Loucy (cell line): ENCODE data around the gene SCIN.

Experiments used
- H2AFZ ChIP-seq: fragments of 200-600 bp; sonication (generic); 2 replicates; pipeline ENCODE4 v1.6.0; 2016; ENCODE audit warnings: antibody characterized with exemption, mild to moderate bottlenecking, low read length, moderate library complexity
- H3F3A ChIP-seq: fragments of 200-600 bp; 2 replicates; pipeline ENCODE4 v1.6.0; 2016; ENCODE audit warnings: antibody characterized with exemption, low read depth, mild to moderate bottlenecking
- H3K27me3 ChIP-seq: fragments of 200-600 bp; sonication (generic); 2 replicates; pipeline ENCODE4 v1.6.1; 2014; ENCODE audit warnings: low read length, mild to moderate bottlenecking; ENCODE audit not compliant: insufficient read depth, poor library complexity, severe bottlenecking
- H3K36me3 ChIP-seq: fragments of 200-600 bp; sonication (generic); 2 replicates; pipeline ENCODE4 v1.6.1; 2016; ENCODE audit warnings: low read length; ENCODE audit not compliant: insufficient read depth
- H3K4me1 ChIP-seq: fragments of 200-600 bp; sonication (generic); 2 replicates; pipeline ENCODE4 v1.5.1; 2014; ENCODE audit warnings: low read length, mild to moderate bottlenecking; ENCODE audit not compliant: insufficient read depth, poor library complexity, severe bottlenecking
- H3K4me2 ChIP-seq: fragments of 200-600 bp; sonication (generic); 2 replicates; pipeline ENCODE4 v1.6.0; 2014; ENCODE audit warnings: antibody characterized with exemption, low read length, low read depth, mild to moderate bottlenecking; ENCODE audit not compliant: poor library complexity, severe bottlenecking
- H3K4me3 ChIP-seq: fragments of 200-600 bp; sonication (generic); 2 replicates; pipeline ENCODE4 v1.5.1; 2014; ENCODE audit warnings: low read length, mild to moderate bottlenecking, mixed read lengths; ENCODE audit not compliant: poor library complexity, severe bottlenecking
- H3K79me2 ChIP-seq: fragments of 200-600 bp; sonication (generic); 2 replicates; pipeline ENCODE4 v1.6.1; 2014; ENCODE audit warnings: low read length; ENCODE audit not compliant: insufficient read depth
- H3K9ac ChIP-seq: fragments of 200-600 bp; sonication (generic); 2 replicates; pipeline ENCODE4 v1.6.0; 2014; ENCODE audit warnings: mild to moderate bottlenecking, low read depth, low read length, moderate library complexity; ENCODE audit not compliant: poor library complexity, severe bottlenecking
- H3K9me2 ChIP-seq: fragments of 200-600 bp; sonication (generic); replicated peaks from 2 replicates; pipeline ENCODE4 v1.6.1; 2016; ENCODE audit warnings: low read depth, low read length, mixed read lengths
- H3K9me3 ChIP-seq: fragments of 200-600 bp; sonication (generic); 2 replicates; pipeline ENCODE4 v1.6.1; 2014; ENCODE audit warnings: mild to moderate bottlenecking, antibody characterized with exemption, low read length, low read depth; ENCODE audit not compliant: insufficient read depth
- H4K20me1 ChIP-seq: fragments of 200-600 bp; sonication (generic); 2 replicates; pipeline ENCODE4 v1.6.0; 2014; ENCODE audit warnings: antibody characterized with exemption, low read length, mild to moderate bottlenecking; ENCODE audit not compliant: insufficient read depth, poor library complexity, severe bottlenecking
- EZH2phosphoT487 ChIP-seq: fragments of 200-600 bp; IDR thresholded peaks from 2 replicates; pipeline ENCODE4 v1.6.1; 2018; ENCODE audit warnings: antibody characterized with exemption, mild to moderate bottlenecking, moderate library complexity, borderline replicate concordance
- TF ChIP-seq, protein P1 (sequence below): fragments of 200-600 bp; sonication (generic); conservative IDR thresholded peaks from 2 replicates; pipeline ENCODE4 v1.5.1; 2014; ENCODE audit warnings: mild to moderate bottlenecking, antibody characterized with exemption, low read length

SCIN gene

GRCh38 chr7:12649348-12649747 is 78.8 kb downstream of the SCIN start:
- H3F3A ChIP-seq = no peaks in the 10 kb centered on the region
- TF ChIP-seq, protein P1, sequence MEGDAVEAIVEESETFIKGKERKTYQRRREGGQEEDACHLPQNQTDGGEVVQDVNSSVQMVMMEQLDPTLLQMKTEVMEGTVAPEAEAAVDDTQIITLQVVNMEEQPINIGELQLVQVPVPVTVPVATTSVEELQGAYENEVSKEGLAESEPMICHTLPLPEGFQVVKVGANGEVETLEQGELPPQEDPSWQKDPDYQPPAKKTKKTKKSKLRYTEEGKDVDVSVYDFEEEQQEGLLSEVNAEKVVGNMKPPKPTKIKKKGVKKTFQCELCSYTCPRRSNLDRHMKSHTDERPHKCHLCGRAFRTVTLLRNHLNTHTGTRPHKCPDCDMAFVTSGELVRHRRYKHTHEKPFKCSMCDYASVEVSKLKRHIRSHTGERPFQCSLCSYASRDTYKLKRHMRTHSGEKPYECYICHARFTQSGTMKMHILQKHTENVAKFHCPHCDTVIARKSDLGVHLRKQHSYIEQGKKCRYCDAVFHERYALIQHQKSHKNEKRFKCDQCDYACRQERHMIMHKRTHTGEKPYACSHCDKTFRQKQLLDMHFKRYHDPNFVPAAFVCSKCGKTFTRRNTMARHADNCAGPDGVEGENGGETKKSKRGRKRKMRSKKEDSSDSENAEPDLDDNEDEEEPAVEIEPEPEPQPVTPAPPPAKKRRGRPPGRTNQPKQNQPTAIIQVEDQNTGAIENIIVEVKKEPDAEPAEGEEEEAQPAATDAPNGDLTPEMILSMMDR = no peak
- TF ChIP-seq EZH2phosphoT487 = no peak
- no peaks in the 10 kb centered on the region for H3K79me2 ChIP-seq
- no peak overlapping the region for H3K4me2 ChIP-seq
- H3K9me3 ChIP-seq = no peaks in the 10 kb centered on the region
- H3K36me3 ChIP-seq = no peaks in the 10 kb centered on the region
- H3K4me3 ChIP-seq = no peak overlapping the region
- H3K9me2 ChIP-seq = no peaks in the 10 kb centered on the region
- no peaks in the 10 kb centered on the region for H4K20me1 ChIP-seq
- no peaks in the 10 kb centered on the region for H3K4me1 ChIP-seq
- no peak overlapping the region for H3K9ac ChIP-seq
- no peak overlapping the region for H2AFZ ChIP-seq
- H3K27me3 ChIP-seq = no peaks in the 10 kb centered on the region

DNA sequence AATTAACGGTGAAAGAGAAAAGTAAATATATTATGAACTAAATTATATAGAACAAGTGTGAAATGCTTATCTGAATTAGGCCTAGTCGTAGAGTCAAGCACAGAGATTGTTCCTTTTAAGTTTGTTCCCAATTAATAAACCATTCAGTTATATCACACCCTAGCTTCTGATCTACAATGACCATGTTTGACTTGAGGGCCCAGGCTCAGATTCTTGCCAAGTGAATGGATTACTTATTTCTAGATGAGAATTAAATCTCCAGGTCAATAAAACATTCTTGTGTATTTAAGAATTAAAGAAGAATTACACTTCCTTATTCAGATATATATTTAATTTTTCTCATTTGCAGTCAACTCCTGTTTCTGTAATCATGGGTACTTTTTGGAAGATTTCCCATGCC is 79.6 kb downstream of the SCIN start:
- H3K9ac ChIP-seq = no peak overlapping the region
- H2AFZ ChIP-seq = no peak overlapping the region
- TF ChIP-seq, protein P1 = no peak
- no peak for TF ChIP-seq EZH2phosphoT487
- H3K36me3 ChIP-seq = no peaks in the 10 kb centered on the region
- H3K9me3 ChIP-seq = no peaks in the 10 kb centered on the region
- no peaks in the 10 kb centered on the region for H4K20me1 ChIP-seq
- H3K27me3 ChIP-seq = no peaks in the 10 kb centered on the region
- no peaks in the 10 kb centered on the region for H3K79me2 ChIP-seq
- no peak overlapping the region for H3K4me3 ChIP-seq
- no peaks in the 10 kb centered on the region for H3K4me1 ChIP-seq
- H3K9me2 ChIP-seq = no peaks in the 10 kb centered on the region
- no peak overlapping the region for H3K4me2 ChIP-seq
- no peaks in the 10 kb centered on the region for H3F3A ChIP-seq

- H3K36me3 ChIP-seq = no peaks in the 10 kb centered on the region
- H3K4me1 ChIP-seq = no peaks in the 10 kb centered on the region
Observed at GRCh38 chr7:12653110-12653509, 82.6 kb downstream of the SCIN start.

More at GRCh38 chr7:12653110-12653509, 82.6 kb downstream of the SCIN start:
- H4K20me1 ChIP-seq = no peaks in the 10 kb centered on the region
- no peak overlapping the region for H2AFZ ChIP-seq
- no peak overlapping the region for H3K4me2 ChIP-seq
- H3K9me3 ChIP-seq = no peaks in the 10 kb centered on the region
- H3K4me3 ChIP-seq = no peak overlapping the region
- no peaks in the 10 kb centered on the region for H3K27me3 ChIP-seq
- H3K79me2 ChIP-seq = no peaks in the 10 kb centered on the region
- H3F3A ChIP-seq = no peaks in the 10 kb centered on the region
- TF ChIP-seq, protein P1 = no peak
- TF ChIP-seq EZH2phosphoT487 = no peak
- no peak overlapping the region for H3K9ac ChIP-seq
- no peaks in the 10 kb centered on the region for H3K9me2 ChIP-seq
